GM23248 (cell line): ENCODE results near the gene MLST8. TPM values are rescaled to one million over a fixed set of nuclear protein-coding genes. Genes with fewer than 3 reads are reported as not detected.

Experiments used
- DNase-seq: peaks from one replicate; pipeline ENCODE4 v3.0.0-alpha.2; 2015
- H2AFZ ChIP-seq: fragments of 200-600 bp; sonication (generic); 2 replicates; pipeline ENCODE4 v1.6.1; 2016; ENCODE audit warnings: antibody characterized with exemption
- H3F3A ChIP-seq: fragments of 200-600 bp; sonication (generic); 2 replicates; pipeline ENCODE4 v1.6.1; 2016; ENCODE audit warnings: mild to moderate bottlenecking, antibody characterized with exemption, mixed run types; ENCODE audit not compliant: insufficient read depth
- H3K27ac ChIP-seq: fragments of 200-600 bp; sonication (generic); 2 replicates; pipeline ENCODE4 v1.5.1; 2016; ENCODE audit warnings: mild to moderate bottlenecking
- H3K27me3 ChIP-seq: fragments of 200-600 bp; sonication (generic); replicated peaks from 2 replicates; pipeline ENCODE4 v1.6.1; 2016; ENCODE audit warnings: mild to moderate bottlenecking; ENCODE audit not compliant: insufficient read depth
- H3K36me3 ChIP-seq: fragments of 200-600 bp; sonication (generic); 2 replicates; pipeline ENCODE4 v1.6.1; 2016; ENCODE audit warnings: low read depth, mild to moderate bottlenecking
- H3K4me1 ChIP-seq: fragments of 200-600 bp; sonication (generic); 2 replicates; pipeline ENCODE4 v1.6.1; 2016; ENCODE audit warnings: mild to moderate bottlenecking; ENCODE audit not compliant: insufficient read depth
- H3K4me2 ChIP-seq: fragments of 200-600 bp; sonication (generic); one replicate; pipeline ENCODE4 v1.6.1; 2016; ENCODE audit warnings: mild to moderate bottlenecking; ENCODE audit not compliant: unreplicated experiment
- H3K4me3 ChIP-seq: fragments of 200-600 bp; sonication (generic); 2 replicates; pipeline ENCODE4 v1.5.1; 2016; ENCODE audit warnings: mild to moderate bottlenecking
- H3K79me2 ChIP-seq: fragments of 200-600 bp; sonication (generic); 2 replicates; pipeline ENCODE4 v1.6.1; 2016; ENCODE audit warnings: mild to moderate bottlenecking; ENCODE audit not compliant: insufficient read depth
- H3K9ac ChIP-seq: fragments of 200-600 bp; sonication (generic); 2 replicates; pipeline ENCODE4 v1.6.1; 2016; ENCODE audit warnings: mild to moderate bottlenecking
- H3K9me2 ChIP-seq: fragments of 200-600 bp; sonication (generic); 2 replicates; pipeline ENCODE4 v1.6.1; 2016; ENCODE audit warnings: mixed run types, mild to moderate bottlenecking, moderate library complexity; ENCODE audit not compliant: insufficient read depth
- H3K9me3 ChIP-seq: fragments of 200-600 bp; sonication (generic); one replicate; pipeline ENCODE4 v1.6.1; 2017; ENCODE audit warnings: low read depth
- H4K20me1 ChIP-seq: fragments of 200-600 bp; sonication (generic); 2 replicates; pipeline ENCODE4 v1.6.0; 2016; ENCODE audit not compliant: insufficient read depth
- EZH2 ChIP-seq: fragments of 200-600 bp; sonication (generic); IDR thresholded peaks from 2 replicates; pipeline ENCODE4 v1.6.1; 2018; ENCODE audit warnings: antibody characterized with exemption, mild to moderate bottlenecking; ENCODE audit not compliant: insufficient read depth, poor library complexity, severe bottlenecking
- EZH2phosphoT487 ChIP-seq: fragments of 200-600 bp; sonication (generic); IDR thresholded peaks from 2 replicates; pipeline ENCODE4 v1.6.1; 2018; ENCODE audit warnings: antibody characterized with exemption, moderate library complexity, mild to moderate bottlenecking, low read depth; ENCODE audit not compliant: insufficient read depth
- WGBS, 2 experiments: methylation state at CpG; one replicate each; pipeline ENCODE4 v1.1.6; 2015 to 2017; ENCODE audit warnings: low lambda C conversion rate in 2 of 2, low coverage in 1 of 2; ENCODE audit errors: missing lambda C conversion rate in 2 of 2; 5-methylcytosine and 5-hydroxymethylcytosine counted together
- in situ Hi-C: fragments of 300-500 bp; cut with MboI; formaldehyde crosslinking; loops from 2 replicates; pipeline ENCODE4 v1.15.0; 2020
- polyA plus RNA-seq: library from polyadenylated mRNA; unstranded; fragments of >200 nt; fragmentation: Nextera tagmentation; extraction: Ambion mirVana; gene quantifications from 2 replicates; pipeline ENCODE4 v1.2.1, GENCODE V29; 2016
- total RNA-seq: library from RNA; depleted of rRNA; stranded (reverse); fragments of >200 nt; shearing (Covaris generic); gene quantifications from 2 replicates; pipeline ENCODE4 v1.2.3, GENCODE V29; 2014

Gene MLST8
- total and polyA plus RNA-seq, 2 experiments from 2014 or later, result 46.5 to 62.9 TPM

DNA sequence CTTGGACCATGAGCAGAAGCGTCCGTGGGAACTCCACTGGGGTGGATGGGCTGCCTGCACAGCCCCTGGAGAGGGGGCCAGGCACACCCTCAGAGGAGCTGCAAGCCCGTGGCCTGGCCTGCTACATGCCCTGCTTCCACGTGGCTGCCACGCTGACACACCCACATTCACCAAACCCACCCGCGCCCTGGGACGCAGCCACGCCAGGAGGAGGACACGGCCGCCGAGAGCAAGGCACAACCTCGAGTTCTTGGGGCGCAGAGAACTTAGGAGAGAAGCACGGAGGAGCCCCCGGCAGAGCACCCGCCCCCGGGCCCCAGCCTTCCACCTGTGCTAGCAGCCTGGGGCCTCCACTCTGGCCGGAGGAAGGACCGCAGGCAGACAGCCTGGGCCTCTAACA is 27.7 kb upstream of the MLST8 start:
- DNase-seq, result no peak
- H3F3A ChIP-seq, result no peaks in the 10 kb centered on the region

DNA sequence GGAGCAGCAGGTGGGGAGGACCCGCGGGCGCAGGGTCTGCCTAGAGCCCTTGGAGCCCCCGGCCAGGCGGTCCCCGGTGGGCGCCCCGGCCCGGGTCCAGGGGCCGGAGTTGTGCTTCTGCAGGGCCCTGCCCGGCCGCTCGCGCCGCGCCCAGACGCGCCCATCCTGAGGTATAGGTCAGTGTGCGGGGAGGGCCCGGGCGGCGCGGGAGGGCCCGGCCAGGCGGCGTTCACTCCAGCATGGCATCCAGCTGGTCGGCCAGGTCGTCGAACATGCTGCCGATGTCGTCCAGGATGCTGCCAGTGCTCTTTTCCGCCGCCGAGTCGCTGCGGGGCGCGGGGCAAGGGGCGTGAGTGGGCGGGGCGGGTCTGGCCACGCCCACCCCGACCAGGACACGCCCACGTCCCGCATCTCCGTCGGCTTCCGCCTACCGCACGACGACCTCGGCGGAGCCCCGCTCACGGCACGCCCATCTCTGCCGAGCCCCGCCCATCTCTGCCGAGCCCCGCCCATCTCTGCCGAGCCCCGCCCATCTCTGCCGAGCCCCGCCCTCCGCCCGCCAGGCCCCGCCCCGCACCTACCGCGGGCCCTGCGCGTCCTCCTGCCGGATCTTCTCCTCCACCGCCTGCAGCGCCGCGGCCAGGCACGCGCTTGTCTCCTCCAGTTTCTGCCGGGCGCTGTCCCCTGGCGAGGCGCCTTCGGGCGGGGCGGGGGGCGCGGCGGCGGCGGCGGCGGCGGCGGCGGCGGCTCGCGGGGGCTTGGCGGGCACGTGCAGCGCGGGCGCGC is 26.7 kb upstream of the MLST8 start:
- no peak overlapping the region for H3K4me3 ChIP-seq
- H3K27me3 ChIP-seq, result no peaks in the 10 kb centered on the region
- in situ Hi-C loops, result no loop called here
- H3K9me3 ChIP-seq, result no peaks in the 10 kb centered on the region
- TF ChIP-seq EZH2phosphoT487 (no peak), EZH2 (no peak)
- H3K27ac ChIP-seq, result no peak overlapping the region
- no peaks in the 10 kb centered on the region for H4K20me1 ChIP-seq
- no peak overlapping the region for H3K9ac ChIP-seq
- H3K79me2 ChIP-seq, result no peaks in the 10 kb centered on the region
- no peak overlapping the region for H2AFZ ChIP-seq
- H3K4me1 ChIP-seq, result no peaks in the 10 kb centered on the region
- no peaks in the 10 kb centered on the region for H3K9me2 ChIP-seq
- 37 to 43% methylated on average over 35 to 106 of the region's 106 CpGs for WGBS, 2 experiments
- no peaks in the 10 kb centered on the region; the same call in 1 of the 2 replicates for H3K36me3 ChIP-seq
- peak; percentile 55 for DNase-seq
- H3F3A ChIP-seq, result no peaks in the 10 kb centered on the region
- H3K4me2 ChIP-seq, result no peak overlapping the region

More for the DNA sequence above, 27.7 kb upstream of the MLST8 start:
- Histone ChIP-seq H3K79me2 (no peaks in the 10 kb centered on the region), H3K4me2 (no peak overlapping the region), H3K9ac (no peak overlapping the region), H3K9me2 (no peaks in the 10 kb centered on the region), H3K27ac (no peak overlapping the region), H3K27me3 (no peaks in the 10 kb centered on the region), H4K20me1 (no peaks in the 10 kb centered on the region), H3K4me1 (no peaks in the 10 kb centered on the region), H3K4me3 (no peak overlapping the region), H3K36me3 (no peaks in the 10 kb centered on the region; the same call in 1 of the 2 replicates), H3K9me3 (no peaks in the 10 kb centered on the region), H2AFZ (no peak overlapping the region)
- WGBS, 2 experiments, result 87 to 95% methylated on average over 9 to 18 of the region's 20 CpGs
- in situ Hi-C loops, result no loop called here
- TF ChIP-seq EZH2phosphoT487, result no peak
- TF ChIP-seq EZH2, result no peak

DNA sequence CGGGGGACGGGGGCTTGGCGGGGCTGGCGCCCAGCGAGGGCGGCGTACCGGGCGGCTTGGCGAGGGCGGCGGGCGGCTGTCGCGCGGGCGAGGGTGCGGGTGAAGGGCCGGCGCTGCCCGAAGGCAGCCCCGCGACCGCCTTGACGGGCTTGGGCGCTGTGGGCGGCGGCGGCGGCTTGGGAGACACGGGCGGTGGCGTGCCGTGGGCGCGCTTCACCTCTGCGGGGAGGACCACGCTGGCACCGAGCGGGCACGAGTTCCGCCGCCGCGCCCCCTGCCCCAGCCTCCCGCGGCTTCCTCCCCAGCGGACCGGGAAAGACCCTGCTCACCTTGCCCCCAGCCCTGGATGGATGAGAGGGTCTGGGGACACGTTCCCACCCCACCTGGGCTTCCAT is 26.1 kb upstream of the MLST8 start:
- TF ChIP-seq EZH2 (no peak), EZH2phosphoT487 (no peak)
- Histone ChIP-seq H3K9ac (no peak overlapping the region), H4K20me1 (no peaks in the 10 kb centered on the region), H3F3A (no peaks in the 10 kb centered on the region), H2AFZ (no peak overlapping the region), H3K79me2 (no peaks in the 10 kb centered on the region), H3K9me2 (no peaks in the 10 kb centered on the region), H3K4me2 (no peak overlapping the region), H3K4me1 (no peaks in the 10 kb centered on the region), H3K36me3 (no peaks in the 10 kb centered on the region; the same call in 1 of the 2 replicates), H3K27me3 (no peaks in the 10 kb centered on the region), H3K9me3 (no peaks in the 10 kb centered on the region), H3K4me3 (no peak overlapping the region), H3K27ac (no peak overlapping the region)
- no peak for DNase-seq
- in situ Hi-C loops, result no loop called here
- WGBS, 2 experiments, result 36 to 59% methylated on average over 9 to 32 of the region's 50 CpGs

DNA sequence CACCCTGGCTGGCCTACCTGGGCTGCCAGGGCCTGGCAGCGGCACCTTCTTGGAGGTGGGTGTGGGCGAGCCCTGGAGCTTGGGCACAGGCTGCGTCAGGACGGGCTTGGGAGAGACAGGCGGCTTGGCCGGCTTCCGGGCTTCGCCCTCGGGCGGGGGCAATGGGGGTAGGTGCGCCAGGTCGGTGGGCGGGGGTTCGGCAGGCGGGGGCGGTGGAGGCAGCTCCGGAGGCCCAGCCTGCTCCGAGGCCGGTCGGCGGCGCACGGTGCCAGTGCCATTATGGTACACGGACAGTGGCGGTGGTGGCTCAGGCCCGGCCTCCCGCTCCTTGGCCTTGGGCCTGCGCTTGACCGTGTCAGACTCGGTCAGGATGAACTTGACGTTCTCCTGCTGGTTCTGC is 25.7 kb upstream of the MLST8 start:
- H3K27ac ChIP-seq, result no peak overlapping the region
- H4K20me1 ChIP-seq, result no peaks in the 10 kb centered on the region
- H3K4me3 ChIP-seq, result no peak overlapping the region
- WGBS, 2 experiments, result 91 to 92% methylated on average over 26 to 28 of the region's 31 CpGs
- no peaks in the 10 kb centered on the region for H3F3A ChIP-seq
- in situ Hi-C loops, result no loop called here
- no peaks in the 10 kb centered on the region for H3K9me2 ChIP-seq
- no peak overlapping the region for H2AFZ ChIP-seq
- no peak for TF ChIP-seq EZH2phosphoT487
- no peak for TF ChIP-seq EZH2
- H3K9me3 ChIP-seq, result no peaks in the 10 kb centered on the region
- no peaks in the 10 kb centered on the region for H3K79me2 ChIP-seq
- DNase-seq, result no peak
- no peak overlapping the region for H3K9ac ChIP-seq
- H3K4me1 ChIP-seq, result no peaks in the 10 kb centered on the region
- no peaks in the 10 kb centered on the region; the same call in 1 of the 2 replicates for H3K36me3 ChIP-seq
- H3K27me3 ChIP-seq, result no peaks in the 10 kb centered on the region
- H3K4me2 ChIP-seq, result no peak overlapping the region
